Inflammatory macrophage (primary cell): Measurements from ENCODE around the gene ZNF628.

Source experiments
- DNase-seq, 2 donors: peaks; one replicate each; pipeline ENCODE4 v3.0.0-alpha.2; 2020 to 2022

Gene ZNF628

GRCh38 chr19:55451163-55451964 lies 25.1 kb upstream of the ZNF628 start:
- no peak for DNase-seq

- no peak for DNase-seq
These were observed 24.3 kb upstream of the ZNF628 start for GRCh38 chr19:55451965-55452748.

GRCh38 chr19:55452749-55453346 lies 23.6 kb upstream of the ZNF628 start:
- peak; percentile 27 to 47 for DNase-seq

GRCh38 chr19:55453511-55454260 lies 22.7 kb upstream of the ZNF628 start:
- no peak for DNase-seq

GRCh38 chr19:55454787-55455243 lies 21.6 kb upstream of the ZNF628 start:
- peak; percentile 44 to 49 for DNase-seq

GRCh38 chr19:55455576-55456235 lies 20.7 kb upstream of the ZNF628 start:
- no peak for DNase-seq

- DNase-seq = no peak
These were observed 20.1 kb upstream of the ZNF628 start for GRCh38 chr19:55456347-55456746.

- no peak for DNase-seq
These were observed 18.5 kb upstream of the ZNF628 start for GRCh38 chr19:55457683-55458457.

- DNase-seq = no peak
These were observed 16.9 kb upstream of the ZNF628 start for GRCh38 chr19:55459551-55459949.

GRCh38 chr19:55459950-55460657 lies 16.3 kb upstream of the ZNF628 start:
- DNase-seq = peak in 1 of 2 donors; percentile 28

- DNase-seq = peak; percentile 52 to 66
These were observed 15.7 kb upstream of the ZNF628 start for GRCh38 chr19:55460670-55461258.

- DNase-seq = peak; percentile 100
These were observed 15.0 kb upstream of the ZNF628 start, which contains the start of gene ISOC2 for GRCh38 chr19:55461259-55461973. Gene ISOC2, minus strand, starts transcription at chr19:55461642. Its CDS starts 5,156 bp downstream, at chr19:55456486.

GRCh38 chr19:55461974-55462626 lies 14.3 kb upstream of the ZNF628 start:
- DNase-seq = peak; percentile 28 to 50

- DNase-seq = no peak
These were observed 13.7 kb upstream of the ZNF628 start for GRCh38 chr19:55462722-55463121.

- no peak for DNase-seq
These were observed 12.8 kb upstream of the ZNF628 start for GRCh38 chr19:55463583-55464031.

GRCh38 chr19:55464039-55464661 lies 12.3 kb upstream of the ZNF628 start:
- no peak for DNase-seq

- DNase-seq = no peak
These were observed 11.8 kb upstream of the ZNF628 start, which contains the start of gene C19orf85 for GRCh38 chr19:55464662-55465054. Gene C19orf85, minus strand, starts transcription at chr19:55464751. Its CDS starts 197 bp downstream, at chr19:55464554.
